Colonic mucosa (tissue), 4 donors: ENCODE data around the gene VGLL2. TPM values are rescaled to one million over a fixed set of nuclear protein-coding genes. Genes with fewer than 3 reads are reported as not detected.

ENCODE experiments used
- DNase-seq: peaks from one replicate; pipeline ENCODE4 v3.0.0-alpha.2; 2020
- H3K27ac ChIP-seq: fragments of 200-600 bp; one replicate; pipeline ENCODE4 v1.8.0; 2021
- H3K27me3 ChIP-seq: fragments of 200-600 bp; one replicate; pipeline ENCODE4 v1.8.0; 2021
- H3K36me3 ChIP-seq: fragments of 200-600 bp; one replicate; pipeline ENCODE4 v1.8.0; 2021
- H3K4me1 ChIP-seq: fragments of 200-600 bp; one replicate; pipeline ENCODE4 v1.8.0; 2021; ENCODE audit warnings: mild to moderate bottlenecking
- H3K4me3 ChIP-seq: fragments of 200-600 bp; one replicate; pipeline ENCODE4 v1.8.0; 2021
- H3K9ac ChIP-seq, 2 donors: one replicate each; pipeline ENCODE4 v1.7.0; 2013; ENCODE audit warnings: control low read depth in 2 of 2, low read depth in 2 of 2, low read length in 2 of 2
- H3K9me3 ChIP-seq: fragments of 200-600 bp; one replicate; pipeline ENCODE4 v1.8.0; 2021
- intact Hi-C: fragments of 100-400 bp; cut with DNase I; formaldehyde crosslinking; loops from one replicate; pipeline ENCODE4 v1.14.1; 2022
- total RNA-seq, 2 donors: library from RNA; stranded (reverse); fragmentation: NEBNext Ultra II Directional in 1 of 2; extraction: Animal tissue kit (Norgen Biotek cat#: 25700) in 1 of 2; gene quantifications; one replicate each; pipeline ENCODE4 v1.2.1, GENCODE V29; 2021
- TF ChIP-seq, protein P1 (sequence below): fragments of 200-600 bp; IDR thresholded peaks from one replicate; pipeline ENCODE4 v1.8.0; 2022; ENCODE audit warnings: antibody characterized with exemption, mild to moderate bottlenecking
- donor health status: healthy.
- donor health status: DM: no; HTN: no; CAD: no.
- donor health status: DM: no; HTN: no; CAD: no.

The VGLL2 gene
- total RNA-seq, 2 donors from 2014 or later = not detected

DNA sequence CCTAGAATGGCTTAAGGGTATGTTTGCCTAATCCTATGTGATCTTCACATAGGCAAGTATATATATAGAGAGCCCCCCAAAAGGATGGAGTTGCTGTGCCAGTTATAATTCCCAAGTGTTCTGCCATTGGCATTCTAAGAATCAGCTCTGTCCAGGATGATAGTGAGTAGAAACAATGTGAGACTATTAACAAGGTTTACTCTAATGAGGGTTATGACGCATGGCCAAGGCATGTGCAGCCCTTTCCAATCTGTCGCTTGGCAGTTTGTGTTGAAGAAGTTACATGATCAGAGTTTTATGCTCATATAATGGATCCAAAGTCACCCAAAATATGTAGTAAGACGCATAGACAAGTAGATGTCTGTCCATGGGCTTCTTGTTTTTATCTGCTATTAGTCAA, 33.6 kb downstream of the VGLL2 start:
- Histone ChIP-seq H3K27ac (no peak overlapping the region), H3K9me3 (no peaks in the 10 kb centered on the region), H3K4me3 (no peak overlapping the region), H3K27me3 (no peaks in the 10 kb centered on the region), H3K36me3 (no peaks in the 10 kb centered on the region), H3K9ac (no peak overlapping the region), H3K4me1 (no peaks in the 10 kb centered on the region)
- intact Hi-C loops = no loop called here
- TF ChIP-seq, protein P1, sequence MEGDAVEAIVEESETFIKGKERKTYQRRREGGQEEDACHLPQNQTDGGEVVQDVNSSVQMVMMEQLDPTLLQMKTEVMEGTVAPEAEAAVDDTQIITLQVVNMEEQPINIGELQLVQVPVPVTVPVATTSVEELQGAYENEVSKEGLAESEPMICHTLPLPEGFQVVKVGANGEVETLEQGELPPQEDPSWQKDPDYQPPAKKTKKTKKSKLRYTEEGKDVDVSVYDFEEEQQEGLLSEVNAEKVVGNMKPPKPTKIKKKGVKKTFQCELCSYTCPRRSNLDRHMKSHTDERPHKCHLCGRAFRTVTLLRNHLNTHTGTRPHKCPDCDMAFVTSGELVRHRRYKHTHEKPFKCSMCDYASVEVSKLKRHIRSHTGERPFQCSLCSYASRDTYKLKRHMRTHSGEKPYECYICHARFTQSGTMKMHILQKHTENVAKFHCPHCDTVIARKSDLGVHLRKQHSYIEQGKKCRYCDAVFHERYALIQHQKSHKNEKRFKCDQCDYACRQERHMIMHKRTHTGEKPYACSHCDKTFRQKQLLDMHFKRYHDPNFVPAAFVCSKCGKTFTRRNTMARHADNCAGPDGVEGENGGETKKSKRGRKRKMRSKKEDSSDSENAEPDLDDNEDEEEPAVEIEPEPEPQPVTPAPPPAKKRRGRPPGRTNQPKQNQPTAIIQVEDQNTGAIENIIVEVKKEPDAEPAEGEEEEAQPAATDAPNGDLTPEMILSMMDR = no peak
- no peak for DNase-seq

DNA sequence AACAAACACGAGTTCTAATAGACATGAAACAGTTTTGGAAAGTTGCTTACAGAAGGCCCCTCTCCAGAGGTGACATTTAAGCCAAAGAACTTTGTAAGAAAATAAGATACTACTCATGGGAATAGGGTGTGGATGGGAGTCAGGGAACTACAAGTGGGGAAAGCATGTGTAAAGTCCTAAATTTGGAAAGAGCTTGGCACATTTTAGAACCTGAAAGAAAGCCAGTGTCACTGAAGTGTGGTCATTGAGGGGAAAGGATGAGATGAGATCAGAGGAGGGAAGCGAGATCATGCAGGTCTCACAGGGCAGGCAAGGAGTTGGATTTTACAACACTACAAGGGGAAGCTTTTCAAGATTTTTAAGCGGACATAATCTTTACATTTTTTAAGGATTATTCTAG, 38.0 kb downstream of the VGLL2 start:
- H3K9ac ChIP-seq = no peak overlapping the region
- H3K27ac ChIP-seq = no peak overlapping the region
- no peak overlapping the region for H3K4me3 ChIP-seq
- H3K4me1 ChIP-seq = no peaks in the 10 kb centered on the region
- H3K9me3 ChIP-seq = no peaks in the 10 kb centered on the region
- TF ChIP-seq, protein P1 = no peak
- no peak for DNase-seq
- intact Hi-C loops = no loop called here
- no peaks in the 10 kb centered on the region for H3K27me3 ChIP-seq
- no peaks in the 10 kb centered on the region for H3K36me3 ChIP-seq

DNA sequence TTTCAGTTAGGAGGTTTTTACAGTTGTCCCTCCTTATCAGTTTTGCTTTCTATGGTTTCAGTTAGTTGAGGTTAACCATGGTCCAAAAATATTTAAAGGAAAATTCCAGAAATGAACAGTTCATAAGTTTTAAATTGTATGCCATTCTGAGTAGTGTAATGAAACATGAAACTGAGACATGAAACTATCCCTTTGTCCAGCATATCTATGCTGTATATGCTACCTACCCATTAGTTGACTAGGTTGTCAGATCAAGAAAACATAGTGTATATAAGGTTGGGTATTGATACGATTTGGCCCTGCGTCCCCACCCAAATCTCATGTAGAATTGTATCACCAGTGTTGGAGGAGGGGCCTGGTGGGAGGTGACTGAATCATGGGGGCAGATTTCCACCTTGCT, 39.1 kb downstream of the VGLL2 start:
- TF ChIP-seq, protein P1 = no peak
- Histone ChIP-seq H3K27ac (no peak overlapping the region), H3K36me3 (no peaks in the 10 kb centered on the region), H3K9ac (no peak overlapping the region), H3K4me3 (no peak overlapping the region), H3K4me1 (no peaks in the 10 kb centered on the region), H3K27me3 (no peaks in the 10 kb centered on the region), H3K9me3 (no peaks in the 10 kb centered on the region)
- no peak for DNase-seq
- intact Hi-C loops = no loop called here

DNA sequence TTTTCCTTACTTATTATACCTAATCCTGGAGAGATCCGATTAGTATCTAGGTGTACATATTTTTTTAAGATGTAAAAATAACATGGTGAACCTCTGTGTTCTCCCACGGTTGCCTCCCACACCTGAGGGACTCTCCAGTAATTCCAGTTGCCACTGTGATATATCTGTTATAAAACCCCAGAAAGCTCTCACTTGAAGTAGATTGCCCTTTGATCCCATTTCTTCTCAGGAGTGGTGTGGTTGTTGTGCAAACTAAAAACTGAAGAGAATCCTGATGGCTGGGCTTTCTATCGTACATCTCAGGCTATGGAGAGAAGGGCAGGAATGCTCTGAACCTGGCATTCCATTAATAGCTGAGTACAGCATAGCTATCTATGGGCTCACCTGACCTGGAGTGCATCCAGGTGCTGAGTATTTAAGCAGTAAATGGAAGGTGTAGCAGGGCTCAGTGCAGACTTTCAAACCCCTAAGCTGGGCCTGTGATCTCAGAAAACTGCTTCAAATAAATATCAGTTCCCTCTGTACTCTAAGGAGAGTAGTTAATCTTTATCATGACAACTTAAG, 41.0 kb downstream of the VGLL2 start:
- no peak overlapping the region for H3K9ac ChIP-seq
- H3K9me3 ChIP-seq = no peaks in the 10 kb centered on the region
- H3K36me3 ChIP-seq = no peaks in the 10 kb centered on the region
- TF ChIP-seq, protein P1 = no peak
- H3K4me1 ChIP-seq = no peaks in the 10 kb centered on the region
- H3K4me3 ChIP-seq = no peak overlapping the region
- no peak overlapping the region for H3K27ac ChIP-seq
- intact Hi-C loops = no loop called here
- no peaks in the 10 kb centered on the region for H3K27me3 ChIP-seq
- peak; percentile 20 for DNase-seq

DNA sequence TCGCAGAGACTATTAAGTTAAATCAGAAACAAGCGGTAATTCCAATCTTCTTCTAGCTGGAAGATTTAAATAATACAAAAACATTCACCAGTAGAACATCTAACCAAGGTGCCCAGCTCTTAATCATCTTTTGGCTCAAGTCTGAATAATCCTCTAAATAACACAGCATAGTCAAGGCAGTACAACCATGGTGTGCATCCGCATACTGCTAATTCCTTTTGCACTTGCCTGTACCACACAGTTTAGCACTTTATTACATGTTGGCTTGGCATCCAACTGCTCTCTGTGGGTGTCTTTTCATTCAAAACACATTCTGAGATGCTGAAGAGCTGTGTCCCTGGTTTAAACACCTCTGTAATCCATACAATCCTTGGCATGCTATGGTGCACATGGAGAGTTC, 42.3 kb downstream of the VGLL2 start:
- Histone ChIP-seq H3K4me3 (no peak overlapping the region), H3K9me3 (no peaks in the 10 kb centered on the region), H3K4me1 (no peaks in the 10 kb centered on the region), H3K9ac (no peak overlapping the region), H3K36me3 (no peaks in the 10 kb centered on the region), H3K27me3 (no peaks in the 10 kb centered on the region), H3K27ac (no peak overlapping the region)
- TF ChIP-seq, protein P1 = no peak
- DNase-seq = no peak
- intact Hi-C loops = no loop called here

DNA sequence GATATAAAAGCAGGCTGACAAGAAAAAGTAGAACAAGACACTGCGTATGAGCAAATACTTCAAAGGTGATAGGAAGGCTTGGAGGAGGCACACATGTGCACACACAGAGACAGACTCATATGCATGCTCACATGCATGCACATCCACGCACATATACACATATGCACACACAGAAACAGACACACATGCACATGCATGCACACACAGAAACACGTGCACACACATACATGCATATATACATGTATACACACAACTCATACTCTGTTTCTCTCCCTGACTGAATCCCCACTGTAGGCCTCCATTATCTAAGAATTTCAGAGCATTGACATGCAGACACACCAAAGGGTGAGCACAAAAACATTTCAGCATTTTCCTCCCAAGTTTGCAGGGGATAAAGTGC, 43.7 kb downstream of the VGLL2 start:
- no peaks in the 10 kb centered on the region for H3K9me3 ChIP-seq
- no peak overlapping the region for H3K27ac ChIP-seq
- no peak for DNase-seq
- H3K27me3 ChIP-seq = no peaks in the 10 kb centered on the region
- no peak overlapping the region for H3K9ac ChIP-seq
- H3K4me1 ChIP-seq = no peaks in the 10 kb centered on the region
- no peak overlapping the region for H3K4me3 ChIP-seq
- TF ChIP-seq, protein P1 = no peak
- H3K36me3 ChIP-seq = no peaks in the 10 kb centered on the region
- intact Hi-C loops = no loop called here
